MM.1S (cell line): ENCODE results near the gene SUCLG1.

Experiments used
- EZH2 ChIP-seq: fragments of 300-600 bp; sonication (generic); optimal IDR thresholded peaks from 2 replicates; pipeline ENCODE3; 2017; ENCODE audit warnings: low read depth, mild to moderate bottlenecking, antibody characterized with exemption, low read length, mixed read lengths
- TF ChIP-seq, protein P1 (sequence below): fragments of 300-600 bp; sonication (generic); IDR thresholded peaks from 2 replicates; pipeline ENCODE4 v1.5.1; 2016; ENCODE audit warnings: antibody characterized with exemption, low read length, mixed read lengths

DNA sequence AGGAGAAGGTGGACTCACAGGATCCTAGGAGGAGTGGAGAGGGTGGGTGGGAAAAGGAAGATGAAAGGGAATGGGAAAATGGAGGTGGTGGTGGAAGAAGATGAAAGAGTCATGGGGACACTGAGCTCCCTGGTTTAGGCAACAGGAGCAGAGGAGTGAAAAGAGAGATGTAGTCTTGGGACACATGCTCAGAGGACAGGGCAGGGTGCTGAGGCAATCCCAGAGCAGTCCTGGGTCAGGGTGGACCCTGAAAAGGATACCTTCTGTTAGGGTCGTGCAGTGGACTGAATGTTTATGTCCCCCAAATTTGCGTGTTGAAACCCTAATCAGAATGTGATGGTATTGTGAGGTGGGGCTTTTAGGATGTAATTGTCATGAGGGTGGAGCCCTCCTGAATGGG, 37.9 kb downstream of the SUCLG1 start:
- TF ChIP-seq, protein P1, sequence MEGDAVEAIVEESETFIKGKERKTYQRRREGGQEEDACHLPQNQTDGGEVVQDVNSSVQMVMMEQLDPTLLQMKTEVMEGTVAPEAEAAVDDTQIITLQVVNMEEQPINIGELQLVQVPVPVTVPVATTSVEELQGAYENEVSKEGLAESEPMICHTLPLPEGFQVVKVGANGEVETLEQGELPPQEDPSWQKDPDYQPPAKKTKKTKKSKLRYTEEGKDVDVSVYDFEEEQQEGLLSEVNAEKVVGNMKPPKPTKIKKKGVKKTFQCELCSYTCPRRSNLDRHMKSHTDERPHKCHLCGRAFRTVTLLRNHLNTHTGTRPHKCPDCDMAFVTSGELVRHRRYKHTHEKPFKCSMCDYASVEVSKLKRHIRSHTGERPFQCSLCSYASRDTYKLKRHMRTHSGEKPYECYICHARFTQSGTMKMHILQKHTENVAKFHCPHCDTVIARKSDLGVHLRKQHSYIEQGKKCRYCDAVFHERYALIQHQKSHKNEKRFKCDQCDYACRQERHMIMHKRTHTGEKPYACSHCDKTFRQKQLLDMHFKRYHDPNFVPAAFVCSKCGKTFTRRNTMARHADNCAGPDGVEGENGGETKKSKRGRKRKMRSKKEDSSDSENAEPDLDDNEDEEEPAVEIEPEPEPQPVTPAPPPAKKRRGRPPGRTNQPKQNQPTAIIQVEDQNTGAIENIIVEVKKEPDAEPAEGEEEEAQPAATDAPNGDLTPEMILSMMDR = no peak
- no peak for TF ChIP-seq EZH2
